ENCODE data around the gene MARF1. TPM values are rescaled to one million over a fixed set of nuclear protein-coding genes. Genes with fewer than 3 reads are reported as not detected.

The MARF1 gene
- total RNA-seq, 1 experiment from 2014 or later: 71.6 TPM

- BruUV-seq (replicated peaks): no TSS peak
Measured at GRCh38 chr16:15567823-15568222, 75.1 kb downstream of the MARF1 start.

GRCh38 chr16:15566095-15566494 lies 76.9 kb downstream of the MARF1 start:
- H3K9me3 ChIP-seq (ENCODE audit: low read depth, low read length, poor library complexity, severe bottlenecking): no peaks in the 10 kb centered on the region
- POLR2A ChIA-PET (ENCODE audit: low non-redundant PET): no interaction called here
- H3K27me3 ChIP-seq (replicated peaks; ENCODE audit: insufficient read depth, low read depth, low read length, poor library complexity): no peaks in the 10 kb centered on the region
- BruUV-seq (replicated peaks): no TSS peak
- CTCF ChIA-PET: no interaction called here
- H3K27ac ChIP-seq (ENCODE audit: low read depth, low read length, poor library complexity, severe bottlenecking): no peak overlapping the region
- TF ChIP-seq CTCF (conservative IDR thresholded peaks at IDR 0.05; ENCODE audit: low read depth, low read length) (no peak), EZH2 (IDR thresholded peaks at IDR 0.05; ENCODE audit: borderline replicate concordance, low read depth, low read length, poor library complexity, severe bottlenecking) (no peak)
- no peaks in the 10 kb centered on the region for H3K36me3 ChIP-seq (ENCODE audit: insufficient read depth, low read length, poor library complexity, severe bottlenecking)
- intact Hi-C loops (cut with micrococcal nuclease; ENCODE audit: unreplicated experiment): no loop called here
- DNase-seq (ENCODE audit: low spot score): no peak
- H3K4me3 ChIP-seq (ENCODE audit: low read depth, low read length, poor library complexity, severe bottlenecking): no peak overlapping the region
- no peaks in the 10 kb centered on the region for H3K4me1 ChIP-seq (ENCODE audit: insufficient read depth, low read length, poor library complexity, severe bottlenecking)

More at GRCh38 chr16:15567823-15568222, 75.1 kb downstream of the MARF1 start:
- Histone ChIP-seq H3K36me3 (ENCODE audit: insufficient read depth, low read length, poor library complexity, severe bottlenecking) (no peaks in the 10 kb centered on the region), H3K27ac (ENCODE audit: low read depth, low read length, poor library complexity, severe bottlenecking) (no peak overlapping the region), H3K4me1 (ENCODE audit: insufficient read depth, low read length, poor library complexity, severe bottlenecking) (peaks cover 14% of the 10 kb centered on the region), H3K4me3 (ENCODE audit: low read depth, low read length, poor library complexity, severe bottlenecking) (no peak overlapping the region), H3K27me3 (replicated peaks; ENCODE audit: insufficient read depth, low read depth, low read length, poor library complexity) (no peaks in the 10 kb centered on the region), H3K9me3 (ENCODE audit: low read depth, low read length, poor library complexity, severe bottlenecking) (no peaks in the 10 kb centered on the region)
- intact Hi-C loops (cut with micrococcal nuclease; ENCODE audit: unreplicated experiment): no loop called here
- no peak for DNase-seq (ENCODE audit: low spot score)
- ChIA-PET CTCF (no interaction called here), POLR2A (ENCODE audit: low non-redundant PET) (no interaction called here)
- no peak for TF ChIP-seq CTCF (conservative IDR thresholded peaks at IDR 0.05; ENCODE audit: low read depth, low read length)
- TF ChIP-seq EZH2 (IDR thresholded peaks at IDR 0.05; ENCODE audit: borderline replicate concordance, low read depth, low read length, poor library complexity, severe bottlenecking): no peak

- no TSS peak for BruUV-seq (replicated peaks)
- POLR2A ChIA-PET (ENCODE audit: low non-redundant PET): no interaction called here
- CTCF ChIA-PET: no interaction called here
Measured at GRCh38 chr16:15564604-15565339, 78.2 kb downstream of the MARF1 start.

More at GRCh38 chr16:15564604-15565339, 78.2 kb downstream of the MARF1 start:
- intact Hi-C loops (cut with micrococcal nuclease; ENCODE audit: unreplicated experiment): no loop called here
- H3K36me3 ChIP-seq (ENCODE audit: insufficient read depth, low read length, poor library complexity, severe bottlenecking): no peaks in the 10 kb centered on the region
- H3K27me3 ChIP-seq (replicated peaks; ENCODE audit: insufficient read depth, low read depth, low read length, poor library complexity): no peaks in the 10 kb centered on the region
- H3K27ac ChIP-seq (ENCODE audit: low read depth, low read length, poor library complexity, severe bottlenecking): no peak overlapping the region
- no peaks in the 10 kb centered on the region for H3K9me3 ChIP-seq (ENCODE audit: low read depth, low read length, poor library complexity, severe bottlenecking)
- no peak for TF ChIP-seq EZH2 (IDR thresholded peaks at IDR 0.05; ENCODE audit: borderline replicate concordance, low read depth, low read length, poor library complexity, severe bottlenecking)
- TF ChIP-seq CTCF (conservative IDR thresholded peaks at IDR 0.05; ENCODE audit: low read depth, low read length): no peak
- H3K4me1 ChIP-seq (ENCODE audit: insufficient read depth, low read length, poor library complexity, severe bottlenecking): no peaks in the 10 kb centered on the region
- DNase-seq (ENCODE audit: low spot score): no peak
- no peak overlapping the region for H3K4me3 ChIP-seq (ENCODE audit: low read depth, low read length, poor library complexity, severe bottlenecking)
